CD14-positive monocyte (primary cell): ENCODE data around the gene ITPKB. TPM values are rescaled to one million over a fixed set of nuclear protein-coding genes. Genes with fewer than 3 reads are reported as not detected.
A peak's percentile ranks its signal among the peaks of the same experiment; 100 is the strongest.

Source experiments
- DNase-seq, 3 donors: peaks; one replicate each; pipeline ENCODE4 v3.0.0-alpha.2; 2011 to 2022
- H2AFZ ChIP-seq: 2 replicates; pipeline ENCODE4 v1.6.0; 2012; ENCODE audit warnings: mild to moderate bottlenecking, low read depth, low read length, inconsistent platforms; ENCODE audit not compliant: insufficient read depth, poor library complexity, severe bottlenecking
- H3K27ac ChIP-seq, 2 donors: 1 replicate in 1 of 2; 2 replicates in 1 of 2; pipeline ENCODE4 v1.5.1; 2012 to 2013; ENCODE audit warnings: low read length in 2 of 2, control low read depth in 1 of 2, inconsistent platforms in 1 of 2, low read depth in 1 of 2, mild to moderate bottlenecking in 1 of 2
- H3K27me3 ChIP-seq, 2 donors: one replicate each; pipeline versions ENCODE4 v1.6.0 to v1.6.1; 2011 to 2013; ENCODE audit warnings: low read length in 2 of 2; ENCODE audit not compliant: control insufficient read depth in 2 of 2, insufficient read depth in 2 of 2
- H3K36me3 ChIP-seq, 2 donors: replicated peaks in 1 of 2; 1 replicate in 1 of 2; 2 replicates in 1 of 2; pipeline versions ENCODE4 v1.5.1 to v1.6.1; 2012 to 2013; ENCODE audit warnings: low read length in 2 of 2, control low read depth in 1 of 2, inconsistent platforms in 1 of 2, mild to moderate bottlenecking in 1 of 2; ENCODE audit not compliant: insufficient read depth in 2 of 2, control insufficient read depth in 1 of 2
- H3K4me1 ChIP-seq, 2 donors: 1 replicate in 1 of 2; 2 replicates in 1 of 2; pipeline versions ENCODE4 v1.5.1 to v1.6.1; 2012 to 2013; ENCODE audit warnings: low read length in 2 of 2, control low read depth in 1 of 2, inconsistent platforms in 1 of 2, mild to moderate bottlenecking in 1 of 2, moderate library complexity in 1 of 2; ENCODE audit not compliant: insufficient read depth in 2 of 2, control insufficient read depth in 1 of 2
- H3K4me2 ChIP-seq: replicated peaks from 2 replicates; pipeline ENCODE3; 2012; ENCODE audit warnings: low read length, moderate library complexity, mild to moderate bottlenecking; ENCODE audit not compliant: poor library complexity, severe bottlenecking; ENCODE audit errors: extremely low read depth
- H3K4me3 ChIP-seq, 3 experiments: fragments of 200-600 bp in 1 of 3; sonication (generic) in 1 of 3; replicated peaks in 1 of 3; 1 replicate in 2 of 3; 2 replicates in 1 of 3; pipeline ENCODE4 v1.5.1; 2011 to 2013; ENCODE audit warnings: low read length in 3 of 3, mild to moderate bottlenecking in 3 of 3, control low read depth in 2 of 3, low read depth in 2 of 3, inconsistent platforms in 1 of 3, moderate library complexity in 1 of 3
- H3K79me2 ChIP-seq: 2 replicates; pipeline ENCODE4 v1.6.0; 2012; ENCODE audit warnings: mild to moderate bottlenecking, control low read depth, inconsistent platforms, low read length, moderate library complexity; ENCODE audit not compliant: insufficient read depth
- H3K9ac ChIP-seq: 2 replicates; pipeline ENCODE4 v1.6.0; 2017; ENCODE audit warnings: low read length, mild to moderate bottlenecking; ENCODE audit not compliant: insufficient read depth, poor library complexity, severe bottlenecking
- H3K9me3 ChIP-seq, 2 donors: replicated peaks in 1 of 2; 1 replicate in 1 of 2; 2 replicates in 1 of 2; pipeline versions ENCODE4 v1.5.1 to v1.6.1; 2012 to 2013; ENCODE audit warnings: low read length in 2 of 2, control low read depth in 1 of 2; ENCODE audit not compliant: control insufficient read depth in 1 of 2, insufficient read depth in 1 of 2
- H4K20me1 ChIP-seq: 2 replicates; pipeline ENCODE4 v1.6.0; 2012; ENCODE audit warnings: mild to moderate bottlenecking, low read length, control low read depth, moderate library complexity; ENCODE audit not compliant: insufficient read depth
- H3K27ac Mint-ChIP-seq, 7 donors: one replicate each; pipeline ENCODE4 v1.8.0; 2020; ENCODE audit warnings: mild to moderate bottlenecking in 7 of 7, mixed read lengths in 7 of 7, moderate library complexity in 6 of 7, inconsistent platforms in 2 of 7
- H3K27me3 Mint-ChIP-seq, 3 donors: one replicate each; pipeline ENCODE4 v1.8.0; 2021 to 2022; ENCODE audit warnings: low read depth in 3 of 3, mild to moderate bottlenecking in 3 of 3, mixed read lengths in 3 of 3, moderate library complexity in 3 of 3, inconsistent platforms in 1 of 3
- H3K36me3 Mint-ChIP-seq, 2 donors: one replicate each; pipeline ENCODE4 v1.8.0; 2020; ENCODE audit warnings: mixed read lengths in 2 of 2, inconsistent platforms in 1 of 2, mild to moderate bottlenecking in 1 of 2
- H3K4me1 Mint-ChIP-seq: one replicate; pipeline ENCODE4 v1.8.0; 2020; ENCODE audit warnings: mild to moderate bottlenecking, mixed read lengths
- H3K4me3 Mint-ChIP-seq, 2 donors: one replicate each; pipeline ENCODE4 v1.8.0; 2020; ENCODE audit warnings: mild to moderate bottlenecking in 2 of 2, mixed read lengths in 2 of 2, moderate library complexity in 1 of 2
- H3K9me3 Mint-ChIP-seq, 7 donors: one replicate each; pipeline ENCODE4 v1.8.0; 2020 to 2022; ENCODE audit warnings: mixed read lengths in 7 of 7, mild to moderate bottlenecking in 6 of 7, moderate library complexity in 6 of 7, inconsistent platforms in 2 of 7
- WGBS: methylation state at CpG from one replicate; pipeline ENCODE4 v1.1.5; 2013; ENCODE audit warnings: missing lambda C conversion rate; ENCODE audit not compliant: insufficient coverage; 5-methylcytosine and 5-hydroxymethylcytosine counted together
- intact Hi-C, 2 donors: fragments of 100-400 bp; cut with micrococcal nuclease; formaldehyde crosslinking; loops; one replicate each; pipeline versions ENCODE4 v1.15.0 to v1.15.1; 2023
- polyA plus RNA-seq, 3 donors: library from polyadenylated mRNA; depleted of rRNA in 1 of 3; unstranded in 2 of 3; stranded (reverse) in 1 of 3; fragments of 300-500 nt in 2 of 3; fragments of >200 nt in 1 of 3; fragmentation: Illumina TruSeq in 2 of 3; gene quantifications; 1 replicate in 2 of 3; 2 replicates in 1 of 3; pipeline ENCODE4 v1.2.3, GENCODE V29; 2012 to 2021
- TF ChIP-seq, protein P1 (sequence below): fragments of 200-600 bp; IDR thresholded peaks from one replicate; pipeline ENCODE4 v1.8.0; 2022; ENCODE audit warnings: antibody characterized with exemption, mild to moderate bottlenecking

ITPKB gene
- polyA plus RNA-seq, 3 donors, result 7.3 to 14.4 (median 10.2) TPM

DNA sequence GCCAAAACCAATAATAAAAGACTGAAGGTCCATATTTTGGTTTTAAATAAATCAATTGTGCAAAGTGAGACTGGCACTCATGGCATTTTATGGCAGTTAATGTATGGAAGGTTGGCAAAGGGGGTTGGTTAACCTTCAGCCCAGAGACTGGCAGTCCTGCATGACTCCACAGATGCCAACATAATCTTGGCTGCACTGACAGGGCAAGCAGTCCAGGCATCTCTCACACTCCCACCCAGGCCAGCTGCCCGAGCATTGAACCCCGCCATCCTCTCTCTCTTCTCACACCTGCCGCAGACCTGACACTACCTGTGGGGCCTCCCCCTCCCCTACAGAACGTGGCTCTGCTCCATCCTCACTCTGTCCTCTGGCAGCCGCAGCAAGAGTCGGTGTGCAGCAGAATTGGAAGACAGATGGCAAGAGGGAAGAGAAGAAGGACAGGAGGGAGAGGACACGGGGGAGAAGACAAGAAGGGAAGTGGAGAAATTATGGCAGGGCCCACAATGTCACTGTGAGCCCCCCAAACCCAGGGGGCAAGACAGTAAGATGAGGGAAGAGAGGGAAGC, 43.7 kb downstream of the ITPKB start:
- DNase-seq, result no peak
- H3K4me2 ChIP-seq, result no peak overlapping the region
- H3K36me3 Mint-ChIP-seq, result peaks cover 66 to 73% of the 10 kb centered on the region in 2 donors

DNA sequence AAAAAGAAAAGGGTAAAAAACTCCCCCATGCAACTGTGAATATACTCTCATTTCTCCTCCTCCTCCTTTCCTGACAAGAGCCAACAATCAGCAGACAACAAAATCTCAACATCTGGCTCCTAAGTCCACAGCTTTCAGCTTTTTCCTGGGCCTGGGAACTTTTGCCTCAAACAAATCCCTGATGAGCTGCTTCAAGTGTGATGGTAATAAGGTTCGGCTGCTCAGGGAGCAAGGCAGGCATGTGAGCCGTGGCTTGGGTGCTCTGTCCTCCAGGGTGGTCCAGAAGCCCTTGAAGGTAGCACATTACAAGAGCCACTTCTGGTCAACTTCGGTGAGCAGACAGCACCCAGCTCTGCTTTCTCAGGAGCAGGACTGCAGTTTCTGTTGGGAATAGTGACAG, 46.3 kb downstream of the ITPKB start:
- Histone ChIP-seq H3K27me3 (no peaks in the 10 kb centered on the region), H3K4me2 (no peak overlapping the region), H3K9me3 (no peaks in the 10 kb centered on the region), H4K20me1 (peaks cover 47% of the 10 kb centered on the region), H3K4me1 (no peaks in the 10 kb centered on the region), H3K36me3 (peaks cover 14 to 77% of the 10 kb centered on the region in 2 donors), H3K27ac (no peak overlapping the region), H2AFZ (no peak overlapping the region), H3K4me3 (no peak overlapping the region), H3K79me2 (peaks cover 3% of the 10 kb centered on the region), H3K9ac (no peak overlapping the region)
- WGBS, result 100% methylated on average over 3 of the region's 3 CpGs
- H3K36me3 Mint-ChIP-seq, result peaks cover 66 to 72% of the 10 kb centered on the region in 2 donors
- intact Hi-C loops, result loop anchor here in 1 of 2 donors (5.0 kb wide), 1 partner anchor 61 kb away; no protein-coding TSS in a partner anchor
- H3K4me3 Mint-ChIP-seq, result no peak overlapping the region
- peaks cover 0 to 2% (median 0%) of the 10 kb centered on the region in 7 donors for H3K9me3 Mint-ChIP-seq
- no peaks in the 10 kb centered on the region for H3K27me3 Mint-ChIP-seq
- peaks cover 30% of the 10 kb centered on the region for H3K4me1 Mint-ChIP-seq
- TF ChIP-seq, protein P1, sequence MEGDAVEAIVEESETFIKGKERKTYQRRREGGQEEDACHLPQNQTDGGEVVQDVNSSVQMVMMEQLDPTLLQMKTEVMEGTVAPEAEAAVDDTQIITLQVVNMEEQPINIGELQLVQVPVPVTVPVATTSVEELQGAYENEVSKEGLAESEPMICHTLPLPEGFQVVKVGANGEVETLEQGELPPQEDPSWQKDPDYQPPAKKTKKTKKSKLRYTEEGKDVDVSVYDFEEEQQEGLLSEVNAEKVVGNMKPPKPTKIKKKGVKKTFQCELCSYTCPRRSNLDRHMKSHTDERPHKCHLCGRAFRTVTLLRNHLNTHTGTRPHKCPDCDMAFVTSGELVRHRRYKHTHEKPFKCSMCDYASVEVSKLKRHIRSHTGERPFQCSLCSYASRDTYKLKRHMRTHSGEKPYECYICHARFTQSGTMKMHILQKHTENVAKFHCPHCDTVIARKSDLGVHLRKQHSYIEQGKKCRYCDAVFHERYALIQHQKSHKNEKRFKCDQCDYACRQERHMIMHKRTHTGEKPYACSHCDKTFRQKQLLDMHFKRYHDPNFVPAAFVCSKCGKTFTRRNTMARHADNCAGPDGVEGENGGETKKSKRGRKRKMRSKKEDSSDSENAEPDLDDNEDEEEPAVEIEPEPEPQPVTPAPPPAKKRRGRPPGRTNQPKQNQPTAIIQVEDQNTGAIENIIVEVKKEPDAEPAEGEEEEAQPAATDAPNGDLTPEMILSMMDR, result no peak
- no peak for DNase-seq
- H3K27ac Mint-ChIP-seq, result peak overlapping the region in 1 of 7 donors; percentile 73

More for the DNA sequence above, 43.7 kb downstream of the ITPKB start:
- Histone ChIP-seq H2AFZ (no peak overlapping the region), H3K27me3 (no peaks in the 10 kb centered on the region), H3K4me3 (no peak overlapping the region), H3K36me3 (peaks cover 28 to 84% of the 10 kb centered on the region in 2 donors), H3K79me2 (peaks cover 8% of the 10 kb centered on the region), H3K4me1 (no peaks in the 10 kb centered on the region), H3K27ac (peak overlapping the region in 1 of 2 donors; percentile 29), H3K9me3 (no peaks in the 10 kb centered on the region), H4K20me1 (peaks cover 36% of the 10 kb centered on the region), H3K9ac (no peak overlapping the region)
- H3K9me3 Mint-ChIP-seq, result peaks cover 0 to 2% (median 0%) of the 10 kb centered on the region in 7 donors
- H3K27ac Mint-ChIP-seq, result peak overlapping the region in 4 of 7 donors; percentile 3 to 87 (median 49)
- TF ChIP-seq, protein P1, result no peak
- no peak overlapping the region for H3K4me3 Mint-ChIP-seq
- no peaks in the 10 kb centered on the region for H3K27me3 Mint-ChIP-seq
- intact Hi-C loops, result no loop called here
- 87% methylated on average over 6 of the region's 7 CpGs for WGBS
- H3K4me1 Mint-ChIP-seq, result peaks cover 23% of the 10 kb centered on the region
